Choroid plexus epithelial cell (primary cell): ENCODE results near the gene ARTN.
A peak's percentile ranks its signal among the peaks of the same experiment; 100 is the strongest.

Source experiments
- DNase-seq: peaks from one replicate; pipeline ENCODE4 v3.0.0-alpha.2; 2010; ENCODE audit warnings: low read depth
- H3K4me3 ChIP-seq: 2 replicates; pipeline ENCODE4 v1.5.1; 2011; ENCODE audit warnings: low read depth, mild to moderate bottlenecking, control low read depth, low read length, moderate library complexity
- CTCF ChIP-seq: conservative IDR thresholded peaks from 2 replicates; pipeline ENCODE4 v1.5.1; 2011; ENCODE audit warnings: low read depth, mild to moderate bottlenecking, control low read depth, inconsistent platforms, low read length, moderate library complexity

The ARTN gene

GRCh38 chr1:43933386-43934100 is at the start of gene ARTN:
Gene ARTN, plus strand, starts transcription at chr1:43933801. Its CDS starts 1,856 bp downstream, at chr1:43935657.
- H3K4me3 ChIP-seq, result peak within 1 kb of the TSS; percentile 55
- no peak for DNase-seq
- TF ChIP-seq CTCF, result no peak

- H3K4me3 ChIP-seq, result no peak overlapping the region
- no peak for TF ChIP-seq CTCF
- DNase-seq, result peak; percentile 31
Measured at GRCh38 chr1:43885279-43885801, 48.3 kb upstream of the ARTN start.

GRCh38 chr1:43887748-43888147 is 45.9 kb upstream of the ARTN start:
- no peak for DNase-seq
- H3K4me3 ChIP-seq, result no peak overlapping the region
- TF ChIP-seq CTCF, result no peak

- no peak overlapping the region for H3K4me3 ChIP-seq
- DNase-seq, result peak; percentile 41
- no peak for TF ChIP-seq CTCF
Measured at GRCh38 chr1:43890815-43891214, 42.8 kb upstream of the ARTN start.

- TF ChIP-seq CTCF, result no peak
- peak; percentile 11 for DNase-seq
- no peak overlapping the region for H3K4me3 ChIP-seq
Measured at GRCh38 chr1:43893006-43893405, 40.6 kb upstream of the ARTN start.

GRCh38 chr1:43898981-43899380 is 34.6 kb upstream of the ARTN start:
- H3K4me3 ChIP-seq, result no peak overlapping the region
- TF ChIP-seq CTCF, result no peak
- no peak for DNase-seq

GRCh38 chr1:43900386-43900785 is 33.2 kb upstream of the ARTN start:
- no peak for TF ChIP-seq CTCF
- no peak for DNase-seq
- H3K4me3 ChIP-seq, result no peak overlapping the region
